Jurkat, Clone E6-1 (cell line): ENCODE measurements around the gene AP5B1.
"Not testable (repeated sequence)": the region's sequence is repeated elsewhere in the genome, so short reads cannot be mapped to it uniquely, and the experiment has no call there.

Experiments used
- DNase-seq: peaks from one replicate; pipeline ENCODE4 v3.0.0-alpha.2; 2011; ENCODE audit warnings: low read depth, low spot score
- H3K4me3 ChIP-seq: 2 replicates; pipeline ENCODE4 v1.5.1; 2011; ENCODE audit warnings: mild to moderate bottlenecking, low read length, control low read depth, moderate library complexity

The AP5B1 gene

GRCh38 chr11:65774525-65775306 is 6.1 kb downstream of the AP5B1 start:
- no peak overlapping the region for H3K4me3 ChIP-seq
- no peak for DNase-seq

GRCh38 chr11:65773784-65774411 is 6.9 kb downstream of the AP5B1 start:
- H3K4me3 ChIP-seq: no peak overlapping the region
- no peak for DNase-seq

GRCh38 chr11:65771589-65772112 is 9.1 kb downstream of the AP5B1 start:
- DNase-seq: no peak

DNA sequence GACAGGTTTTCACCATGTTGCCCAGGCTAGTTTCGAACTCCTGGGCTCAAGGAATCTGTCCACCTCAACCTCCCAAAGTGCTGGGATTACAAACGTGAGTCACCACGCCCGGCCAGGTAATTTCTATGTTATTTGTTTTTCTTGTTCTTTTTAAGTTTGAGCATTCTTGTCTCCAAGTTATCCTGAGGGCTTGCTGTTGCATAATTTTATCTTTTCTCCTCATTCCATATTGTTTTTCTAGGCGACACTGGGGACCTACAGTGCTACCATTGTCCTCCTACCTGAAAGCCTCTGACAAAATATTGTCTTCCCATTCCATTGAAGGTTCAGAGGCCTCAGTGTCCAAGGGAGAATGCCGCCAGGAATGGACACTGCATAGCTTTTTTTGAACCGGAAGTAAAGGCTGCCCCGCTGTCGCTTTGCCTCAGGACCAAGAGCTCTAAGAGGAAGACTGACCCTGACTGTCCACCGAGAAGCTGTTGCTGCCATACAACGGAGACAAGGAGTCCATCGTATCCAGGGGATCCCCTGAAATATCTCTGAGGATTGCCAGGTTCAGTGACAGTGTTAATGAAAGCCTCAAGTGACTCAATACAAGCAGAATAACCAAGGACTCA is 9.7 kb downstream of the AP5B1 start:
- H3K4me3 ChIP-seq: no peak overlapping the region
- DNase-seq: no peak

More at GRCh38 chr11:65771589-65772112, 9.1 kb downstream of the AP5B1 start:
- H3K4me3 ChIP-seq: no peak overlapping the region

- H3K4me3 ChIP-seq, DNase-seq: not testable (repeated sequence)
Measured at GRCh38 chr11:65767806-65768205, 13.0 kb downstream of the AP5B1 start.

- DNase-seq: no peak
- H3K4me3 ChIP-seq: no peak overlapping the region
Measured at GRCh38 chr11:65767406-65767805, 13.4 kb downstream of the AP5B1 start.

DNA sequence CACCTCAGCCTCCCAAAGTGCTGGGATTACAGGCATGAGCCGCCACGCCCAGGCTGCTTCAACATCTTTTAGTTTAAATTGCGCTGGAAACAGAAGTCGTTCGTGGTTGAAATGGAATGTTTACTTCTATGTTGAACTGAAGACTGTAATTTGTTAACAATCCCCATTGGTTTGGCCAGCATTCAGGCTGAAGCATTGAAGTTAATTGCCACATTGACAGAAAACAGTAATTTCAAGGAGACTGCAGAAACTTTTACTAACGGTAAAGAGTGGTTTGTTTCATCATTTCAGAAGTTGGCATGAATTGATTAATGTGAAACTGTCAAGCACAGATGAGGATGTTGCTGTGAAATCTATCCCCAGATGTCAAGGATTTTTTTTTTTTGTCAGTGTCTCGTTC is 14.2 kb downstream of the AP5B1 start:
- peak; percentile 89 for DNase-seq
- no peak overlapping the region for H3K4me3 ChIP-seq

DNA sequence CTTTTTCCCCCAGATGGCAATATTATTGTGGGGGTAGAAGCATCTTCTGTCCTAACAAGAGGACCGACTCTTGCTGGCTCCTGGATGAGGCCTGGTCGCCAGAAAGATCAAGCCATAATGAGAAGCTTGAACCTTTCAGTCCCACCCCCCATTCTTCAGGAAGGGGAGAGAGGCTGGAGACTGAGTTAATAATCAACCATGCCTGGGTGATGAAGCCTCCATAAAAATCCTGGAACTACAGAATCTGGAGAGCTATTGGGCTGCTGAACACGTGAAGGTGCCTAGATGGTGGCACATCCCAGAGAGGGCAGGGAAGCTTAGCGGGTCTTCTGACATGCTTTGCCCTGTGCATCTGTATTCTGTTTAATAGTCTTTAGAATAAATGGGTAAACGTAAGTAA is 16.3 kb downstream of the AP5B1 start:
- no peak for DNase-seq

DNA sequence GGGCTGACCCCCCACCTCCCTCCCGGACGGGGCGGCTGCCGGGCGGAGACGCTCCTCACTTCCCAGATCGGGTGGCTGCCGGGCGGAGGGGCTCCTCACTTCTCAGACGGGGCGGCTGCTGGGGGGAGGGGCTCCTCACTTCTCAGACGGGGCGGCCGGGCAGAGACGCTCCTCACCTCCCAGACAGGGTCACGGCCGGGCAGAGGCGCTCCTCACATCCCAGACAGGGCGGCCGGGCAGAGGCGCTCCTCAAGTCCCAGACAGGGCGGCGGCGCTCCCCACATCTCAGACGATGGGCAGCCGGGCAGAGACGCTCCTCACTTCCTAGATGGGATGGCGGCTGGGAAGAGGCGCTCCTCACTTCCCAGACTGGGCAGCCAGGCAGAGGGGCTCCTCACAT is 18.0 kb downstream of the AP5B1 start:
- DNase-seq: not testable (repeated sequence)

More for the DNA sequence above, 16.3 kb downstream of the AP5B1 start:
- no peak overlapping the region for H3K4me3 ChIP-seq

DNA sequence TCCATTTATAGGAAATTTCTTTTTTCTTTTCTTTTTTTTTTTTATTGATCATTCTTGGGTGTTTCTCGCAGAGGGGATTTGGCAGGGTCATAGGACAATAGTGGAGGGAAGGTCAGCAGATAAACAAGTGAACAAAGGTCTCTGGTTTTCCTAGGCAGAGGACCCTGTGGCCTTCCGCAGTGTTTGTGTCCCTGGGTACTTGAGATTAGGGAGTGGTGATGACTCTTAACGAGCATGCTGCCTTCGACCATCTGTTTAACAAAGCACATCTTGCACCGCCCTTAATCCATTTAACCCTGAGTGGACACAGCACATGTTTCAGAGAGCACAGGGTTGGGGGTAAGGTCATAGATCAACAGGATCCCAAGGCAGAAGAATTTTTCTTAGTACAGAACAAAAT is 18.6 kb downstream of the AP5B1 start:
- not testable (repeated sequence) for H3K4me3 ChIP-seq, DNase-seq

More for the DNA sequence above, 18.0 kb downstream of the AP5B1 start:
- H3K4me3 ChIP-seq: not testable (repeated sequence)

DNA sequence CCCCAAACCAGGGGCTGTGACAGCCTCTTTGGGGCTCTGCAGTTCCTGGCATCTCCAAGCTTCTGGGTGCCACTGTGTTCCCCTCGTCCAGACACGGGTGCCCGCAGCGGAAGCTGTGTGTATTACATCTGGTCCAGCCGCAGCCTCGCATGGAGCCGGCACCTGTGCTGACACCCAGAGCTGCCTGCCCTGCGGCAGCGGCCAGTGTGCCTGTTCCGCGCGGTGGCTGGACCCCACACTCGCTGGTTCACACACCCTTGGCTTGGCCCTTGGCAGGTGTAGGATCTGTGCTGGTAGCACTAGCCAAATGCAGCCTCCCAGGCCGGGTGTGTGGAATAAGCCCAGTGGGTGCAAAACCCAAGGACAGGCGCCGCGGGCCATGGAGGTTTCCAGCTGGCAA is 35.7 kb downstream of the AP5B1 start:
- no peak overlapping the region for H3K4me3 ChIP-seq
- no peak for DNase-seq

GRCh38 chr11:65744699-65745042 is 36.1 kb downstream of the AP5B1 start:
- no peak for DNase-seq
- H3K4me3 ChIP-seq: no peak overlapping the region

GRCh38 chr11:65744026-65744698 is 36.6 kb downstream of the AP5B1 start:
- no peak for DNase-seq

GRCh38 chr11:65743681-65744025 is 37.1 kb downstream of the AP5B1 start:
- no peak overlapping the region for H3K4me3 ChIP-seq
- no peak for DNase-seq

More at GRCh38 chr11:65744026-65744698, 36.6 kb downstream of the AP5B1 start:
- H3K4me3 ChIP-seq: no peak overlapping the region

DNA sequence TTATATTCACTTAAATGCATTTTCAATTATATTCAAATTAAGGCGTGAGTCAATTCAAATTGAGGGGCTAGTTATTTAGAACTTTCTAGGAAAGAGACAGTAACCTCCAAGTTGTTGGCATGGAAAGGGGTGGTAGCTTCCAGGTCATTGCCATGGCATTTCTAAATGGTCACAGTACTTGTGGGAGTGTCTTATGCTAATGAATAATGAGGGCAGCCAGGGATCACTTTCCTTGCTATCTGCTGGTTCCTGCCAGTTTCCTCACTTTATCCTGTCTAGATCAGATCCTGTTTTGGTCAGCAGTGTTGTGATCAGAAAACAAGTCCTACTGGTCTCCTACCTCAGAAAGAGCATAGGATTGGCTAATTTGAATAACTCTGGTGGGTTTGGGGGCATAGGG is 38.4 kb downstream of the AP5B1 start:
- no peak for DNase-seq
- H3K4me3 ChIP-seq: no peak overlapping the region

DNA sequence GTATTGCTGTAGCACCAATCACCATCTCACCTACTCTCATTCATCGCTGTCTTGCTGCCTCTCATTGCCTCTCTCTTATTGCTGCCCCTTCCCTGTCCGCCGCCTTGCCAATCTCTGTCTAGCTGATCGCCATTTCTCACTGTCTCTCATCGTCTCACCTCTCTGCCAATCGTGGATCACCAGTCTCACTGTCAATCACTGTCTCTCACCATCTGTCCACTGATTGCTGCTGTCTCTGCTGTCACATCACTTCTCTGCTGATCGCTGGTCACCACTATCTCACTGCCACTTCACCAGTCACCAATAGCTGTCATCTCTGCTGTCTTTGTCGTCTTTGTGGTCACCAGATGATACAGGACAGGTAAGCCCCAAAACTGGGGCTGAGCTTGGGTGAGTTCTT is 39.6 kb downstream of the AP5B1 start:
- H3K4me3 ChIP-seq: no peak overlapping the region
- DNase-seq: no peak

- DNase-seq: no peak
- no peak overlapping the region for H3K4me3 ChIP-seq
Measured at GRCh38 chr11:65739022-65739421, 41.8 kb downstream of the AP5B1 start.

DNA sequence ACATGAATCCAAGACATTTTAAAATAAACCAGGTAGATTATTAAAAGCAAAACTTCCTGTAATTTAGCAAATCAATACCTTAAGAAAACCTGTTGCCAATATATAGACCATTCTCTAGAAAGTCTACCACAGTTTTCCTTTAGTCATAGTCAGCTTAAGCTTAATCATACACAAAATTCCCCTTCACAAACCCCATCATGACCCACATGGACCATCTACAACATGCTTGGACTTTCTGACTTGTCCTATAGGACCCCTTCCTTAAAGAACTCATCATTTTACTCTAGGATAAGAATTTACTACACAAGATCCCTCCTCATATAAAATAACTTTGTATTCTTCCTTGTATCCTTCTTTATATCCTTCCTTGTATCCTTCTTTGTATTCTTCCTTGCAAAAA is 44.0 kb downstream of the AP5B1 start:
- no peak overlapping the region for H3K4me3 ChIP-seq
- DNase-seq: no peak

GRCh38 chr11:65735111-65735510 is 45.7 kb downstream of the AP5B1 start:
- not testable (repeated sequence) for DNase-seq, H3K4me3 ChIP-seq

DNA sequence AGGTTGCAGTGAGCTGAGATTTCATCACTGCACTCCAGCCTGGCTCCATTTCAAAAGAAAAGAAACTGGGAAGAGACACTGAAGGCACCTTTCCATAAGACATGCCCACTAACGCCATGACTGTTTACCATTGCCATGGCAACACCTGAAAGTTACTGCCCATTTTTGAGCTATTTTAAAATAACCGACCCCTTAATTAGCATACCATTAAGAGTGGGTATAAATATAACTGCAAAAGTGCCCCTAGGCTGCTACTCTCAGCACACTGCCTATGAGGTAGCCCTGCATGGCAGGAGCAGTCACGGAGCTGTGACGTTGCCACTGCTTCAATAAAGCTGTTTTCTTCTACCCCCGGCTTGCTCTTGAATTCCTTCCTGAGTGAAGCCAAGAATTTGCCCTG is 50.3 kb downstream of the AP5B1 start:
- no peak overlapping the region for H3K4me3 ChIP-seq
- no peak for DNase-seq
